GM23338 (cell line): ENCODE results near the gene EXOC4. TPM values are rescaled to one million over a fixed set of nuclear protein-coding genes. Genes with fewer than 3 reads are reported as not detected.
A peak's percentile ranks its signal among the peaks of the same experiment; 100 is the strongest.

Experiments used
- ATAC-seq: fragments of 200-7000 bp; cut with Tn5 transposase; 3 replicates; pipeline ENCODE4 v1.9.1; 2020
- DNase-seq: peaks from one replicate; pipeline ENCODE4 v3.0.0-alpha.2; 2015; ENCODE audit warnings: low spot score
- H2AFZ ChIP-seq: fragments of 200-600 bp; sonication (generic); 2 replicates; pipeline ENCODE4 v1.8.0; 2016; ENCODE audit warnings: antibody characterized with exemption, mild to moderate bottlenecking, moderate library complexity
- H3F3A ChIP-seq: fragments of 200-600 bp; sonication (generic); replicated peaks from 2 replicates; pipeline ENCODE4 v1.8.0; 2017; ENCODE audit warnings: antibody characterized with exemption, mixed run types, low read depth
- H3K27ac ChIP-seq: fragments of 200-600 bp; sonication (generic); 2 replicates; pipeline ENCODE4 v1.6.1; 2016; ENCODE audit warnings: low read depth
- H3K27me3 ChIP-seq: fragments of 200-600 bp; sonication (generic); 2 replicates; pipeline ENCODE4 v1.8.0; 2016; ENCODE audit warnings: mild to moderate bottlenecking, mixed run types, moderate library complexity; ENCODE audit not compliant: insufficient read depth
- H3K36me3 ChIP-seq: fragments of 200-600 bp; sonication (generic); 2 replicates; pipeline ENCODE4 v1.8.0; 2016; ENCODE audit warnings: mild to moderate bottlenecking; ENCODE audit not compliant: insufficient read depth
- H3K4me1 ChIP-seq: fragments of 200-600 bp; sonication (generic); 2 replicates; pipeline ENCODE4 v1.8.0; 2016; ENCODE audit warnings: mild to moderate bottlenecking, moderate library complexity; ENCODE audit not compliant: insufficient read depth
- H3K4me2 ChIP-seq: fragments of 200-600 bp; sonication (generic); 2 replicates; pipeline ENCODE4 v1.7.1; 2017; ENCODE audit warnings: mixed run types
- H3K4me3 ChIP-seq: fragments of 200-600 bp; sonication (generic); 2 replicates; pipeline ENCODE4 v1.6.1; 2016; ENCODE audit warnings: mixed run types
- H3K79me2 ChIP-seq: fragments of 200-600 bp; sonication (generic); replicated peaks from 2 replicates; pipeline ENCODE4 v1.8.0; 2017; ENCODE audit warnings: mild to moderate bottlenecking; ENCODE audit not compliant: insufficient read depth
- H3K9me2 ChIP-seq: fragments of 200-600 bp; sonication (generic); 2 replicates; pipeline ENCODE4 v1.8.0; 2017; ENCODE audit not compliant: insufficient read depth
- H4K20me1 ChIP-seq: fragments of 200-600 bp; sonication (generic); replicated peaks from 2 replicates; pipeline ENCODE4 v1.8.0; 2017; ENCODE audit warnings: mild to moderate bottlenecking; ENCODE audit not compliant: insufficient read depth
- H3K27ac Mint-ChIP-seq: 2 replicates; pipeline ENCODE4 v1.8.0; 2020; ENCODE audit warnings: inconsistent platforms, mild to moderate bottlenecking, moderate library complexity, mixed read lengths
- H3K27me3 Mint-ChIP-seq: 3 replicates; pipeline ENCODE4 v1.8.0; 2022; ENCODE audit warnings: low read depth, mild to moderate bottlenecking, moderate library complexity, mixed read lengths, inconsistent platforms; ENCODE audit not compliant: insufficient read depth, poor library complexity
- H3K36me3 Mint-ChIP-seq: 3 replicates; pipeline ENCODE4 v1.8.0; 2021; ENCODE audit warnings: low read depth, mild to moderate bottlenecking, inconsistent platforms, moderate library complexity, mixed read lengths
- H3K4me1 Mint-ChIP-seq: 3 replicates; pipeline ENCODE4 v1.8.0; 2020; ENCODE audit warnings: mild to moderate bottlenecking, inconsistent platforms, mixed read lengths
- H3K4me3 Mint-ChIP-seq: 3 replicates; pipeline ENCODE4 v1.8.0; 2021; ENCODE audit warnings: moderate library complexity, mild to moderate bottlenecking, inconsistent platforms, mixed read lengths
- H3K9me3 Mint-ChIP-seq: 3 replicates; pipeline ENCODE4 v1.8.0; 2020; ENCODE audit warnings: moderate library complexity, mild to moderate bottlenecking, inconsistent platforms, mixed read lengths
- CREB1 ChIP-seq: fragments of 250-450 bp; sonication (Bioruptor Pico); IDR thresholded peaks from 2 replicates; pipeline ENCODE4 v1.5.0; 2020; ENCODE audit warnings: low read depth, mild to moderate bottlenecking, moderate library complexity
- CTCF ChIP-seq, 2 experiments: fragments of 200-600 bp in 1 of 2; sonication (generic) in 1 of 2; conservative IDR thresholded peaks; 2 replicates each; pipeline versions ENCODE4 v1.5.1 to v1.6.1; 2016 to 2017; ENCODE audit warnings: antibody characterized with exemption in 2 of 2, low read depth in 2 of 2, mild to moderate bottlenecking in 2 of 2, moderate library complexity in 1 of 2
- EZH2 ChIP-seq: fragments of 200-600 bp; sonication (generic); IDR thresholded peaks from one replicate; pipeline ENCODE4 v1.8.0; 2017; ENCODE audit warnings: antibody characterized with exemption, mild to moderate bottlenecking, low read depth; ENCODE audit not compliant: unreplicated experiment
- EZH2phosphoT487 ChIP-seq: fragments of 200-600 bp; sonication (generic); IDR thresholded peaks from one replicate; pipeline ENCODE4 v1.8.1; 2018; ENCODE audit warnings: antibody characterized with exemption; ENCODE audit not compliant: unreplicated experiment
- JUNB ChIP-seq: IDR thresholded peaks from one replicate; pipeline ENCODE4 v1.6.1; 2016; ENCODE audit warnings: antibody characterized with exemption; ENCODE audit not compliant: unreplicated experiment
- NANOG ChIP-seq: IDR thresholded peaks from 2 replicates; pipeline ENCODE4 v1.6.1; 2016; ENCODE audit warnings: antibody characterized with exemption, borderline replicate concordance
- POLR2AphosphoS5 ChIP-seq: IDR thresholded peaks from 2 replicates; pipeline ENCODE4 v1.6.1; 2016; ENCODE audit warnings: antibody characterized with exemption, low read depth
- ZNF114 ChIP-seq: fragments of 250-450 bp; sonication (Bioruptor Pico); IDR thresholded peaks from 2 replicates; pipeline ENCODE4 v1.5.0; 2020; ENCODE audit warnings: mild to moderate bottlenecking, moderate library complexity
- ZNF462 ChIP-seq: fragments of 250-450 bp; sonication (Bioruptor Pico); IDR thresholded peaks from 2 replicates; pipeline ENCODE4 v1.5.0; 2020; ENCODE audit warnings: mild to moderate bottlenecking, moderate library complexity
- polyA plus RNA-seq: library from polyadenylated mRNA; unstranded; fragments of >200 nt; fragmentation: Nextera tagmentation; extraction: Ambion mirVana; gene quantifications from 2 replicates; pipeline ENCODE4 v1.2.1, GENCODE V29; 2016
- total RNA-seq: library from RNA; depleted of rRNA; stranded (reverse); fragments of >200 nt; shearing (Covaris generic); gene quantifications from 2 replicates; pipeline ENCODE4 v1.2.3, GENCODE V29; 2014

EXOC4 gene
- total and polyA plus RNA-seq, 2 experiments from 2014 or later, result 37.5 to 52.7 TPM

- Mint-ChIP-seq H3K9me3 (no peaks in the 10 kb centered on the region), H3K36me3 (no peaks in the 10 kb centered on the region), H3K4me3 (no peak overlapping the region), H3K27ac (no peak overlapping the region), H3K27me3 (no peaks in the 10 kb centered on the region), H3K4me1 (peaks cover 11% of the 10 kb centered on the region; the same call in 2 of the 3 replicates)
- H3K36me3 ChIP-seq, result no peaks in the 10 kb centered on the region
- no peak for ATAC-seq
- H3K4me2 ChIP-seq, result no peak overlapping the region
- no peaks in the 10 kb centered on the region for H3K27me3 ChIP-seq
- H3F3A ChIP-seq, result no peaks in the 10 kb centered on the region
- no peak for DNase-seq
- TF ChIP-seq CTCF (conservative IDR thresholded peaks at IDR 0.05; ENCODE audit: low read depth in 2 of 2), result no peak
- H3K27ac ChIP-seq, result no peak overlapping the region
- no peaks in the 10 kb centered on the region for H4K20me1 ChIP-seq
- no peaks in the 10 kb centered on the region for H3K9me2 ChIP-seq
- no peaks in the 10 kb centered on the region for H3K79me2 ChIP-seq
- no peak overlapping the region for H3K4me3 ChIP-seq
- no peak overlapping the region for H2AFZ ChIP-seq
- peaks cover 7% of the 10 kb centered on the region; the same call in 1 of the 2 replicates for H3K4me1 ChIP-seq
These were observed 301.5 kb downstream of the EXOC4 start for GRCh38 chr7:133554330-133554729.

GRCh38 chr7:133556048-133556447 lies 303.2 kb downstream of the EXOC4 start:
- Mint-ChIP-seq H3K4me1 (peaks cover 11% of the 10 kb centered on the region; the same call in 2 of the 3 replicates), H3K9me3 (no peaks in the 10 kb centered on the region), H3K27ac (0 out of 2 replicates have a peak overlapping the region, but pooled peaks have one; percentile 8), H3K27me3 (no peaks in the 10 kb centered on the region), H3K36me3 (no peaks in the 10 kb centered on the region), H3K4me3 (no peak overlapping the region)
- H3K36me3 ChIP-seq, result no peaks in the 10 kb centered on the region
- peaks cover 7% of the 10 kb centered on the region; the same call in 1 of the 2 replicates for H3K4me1 ChIP-seq
- H3K4me3 ChIP-seq, result no peak overlapping the region
- no peaks in the 10 kb centered on the region; the same call in 1 of the 2 replicates for H3K9me2 ChIP-seq
- H2AFZ ChIP-seq, result no peak overlapping the region
- DNase-seq (no peak), ATAC-seq (no peak)
- H4K20me1 ChIP-seq, result no peaks in the 10 kb centered on the region
- H3K79me2 ChIP-seq, result no peaks in the 10 kb centered on the region
- no peak overlapping the region for H3K27ac ChIP-seq
- H3K27me3 ChIP-seq, result no peaks in the 10 kb centered on the region
- H3F3A ChIP-seq, result no peaks in the 10 kb centered on the region
- H3K4me2 ChIP-seq, result no peak overlapping the region
- TF ChIP-seq ZNF462 (CRISPR knock-in tag) (no peak), EZH2 (no peak), EZH2phosphoT487 (no peak), NANOG (no peak), CREB1 (no peak), POLR2AphosphoS5 (no peak), ZNF114 (no peak), JUNB (no peak), CTCF (conservative IDR thresholded peaks at IDR 0.05; ENCODE audit: low read depth in 2 of 2) (no peak)
